Measurements from ENCODE around the gene DIP2B. TPM values are rescaled to one million over a fixed set of nuclear protein-coding genes. Genes with fewer than 3 reads are reported as not detected.

The DIP2B gene
- polyA plus RNA-seq, 1 donor: 28.1 TPM

DNA sequence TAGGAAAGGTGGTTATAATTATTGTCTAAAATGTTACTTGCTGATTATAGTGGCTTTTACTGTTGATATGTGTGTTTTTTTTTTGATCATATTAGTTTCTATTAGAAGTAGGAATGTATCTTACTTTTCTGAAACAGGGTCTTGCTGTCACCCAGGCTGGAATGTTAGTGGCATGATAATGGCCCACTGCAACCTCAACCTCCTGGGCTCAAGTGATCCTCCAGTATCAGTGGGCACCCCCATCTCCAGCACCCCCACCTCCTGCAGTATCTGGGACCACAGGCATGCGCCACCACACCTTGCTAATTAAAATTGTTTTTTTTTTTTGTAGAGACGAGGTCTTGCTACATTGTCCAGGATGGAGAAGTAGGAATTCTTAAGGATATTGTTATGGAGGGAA is 270.5 kb downstream of the DIP2B start:
- no peak for DNase-seq

DNA sequence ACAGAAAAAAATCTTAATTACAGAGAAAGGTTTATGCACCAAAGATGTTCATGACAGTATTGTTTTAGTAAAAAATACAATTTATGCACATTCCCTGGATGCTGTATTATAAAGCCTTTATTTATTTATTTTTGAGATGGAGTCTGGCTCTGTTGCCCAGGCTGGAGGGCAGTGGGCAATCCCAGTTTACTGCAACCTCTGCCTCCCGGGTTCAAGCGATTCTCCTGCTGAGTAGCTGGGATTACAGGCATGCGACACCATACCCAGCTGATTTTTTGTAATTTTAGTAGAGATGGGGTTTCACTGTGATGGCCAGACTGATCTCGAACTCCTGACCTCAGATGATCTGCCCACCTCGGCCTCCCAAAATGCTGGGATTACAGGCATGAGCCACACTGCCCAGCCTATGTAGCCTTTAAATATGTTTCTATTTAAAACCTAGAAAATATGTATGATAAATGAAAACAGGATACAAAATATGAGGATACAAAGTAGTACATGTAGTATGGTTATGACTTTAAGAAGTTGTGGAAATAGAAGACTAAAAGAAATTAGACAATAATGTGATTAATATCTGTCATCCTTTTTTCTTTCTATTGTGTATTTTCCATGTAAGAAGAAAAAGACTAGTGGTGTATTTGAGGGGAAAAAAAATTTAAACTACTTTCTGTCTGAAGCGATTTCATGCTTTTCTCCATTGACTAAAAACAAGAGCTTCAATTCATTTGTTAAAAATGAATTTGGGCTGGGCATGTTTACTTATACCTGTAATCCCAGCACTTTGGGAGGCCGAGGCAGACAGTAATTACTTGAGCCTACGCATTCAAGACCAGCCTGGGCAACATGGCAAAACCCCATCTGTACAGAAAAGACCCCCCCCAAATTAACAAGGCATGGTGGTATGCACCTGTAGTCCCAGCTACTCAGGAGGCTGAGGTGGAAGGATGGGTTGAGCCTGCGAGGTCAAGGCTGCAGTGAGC is 272.3 kb downstream of the DIP2B start:
- no peak for DNase-seq

DNA sequence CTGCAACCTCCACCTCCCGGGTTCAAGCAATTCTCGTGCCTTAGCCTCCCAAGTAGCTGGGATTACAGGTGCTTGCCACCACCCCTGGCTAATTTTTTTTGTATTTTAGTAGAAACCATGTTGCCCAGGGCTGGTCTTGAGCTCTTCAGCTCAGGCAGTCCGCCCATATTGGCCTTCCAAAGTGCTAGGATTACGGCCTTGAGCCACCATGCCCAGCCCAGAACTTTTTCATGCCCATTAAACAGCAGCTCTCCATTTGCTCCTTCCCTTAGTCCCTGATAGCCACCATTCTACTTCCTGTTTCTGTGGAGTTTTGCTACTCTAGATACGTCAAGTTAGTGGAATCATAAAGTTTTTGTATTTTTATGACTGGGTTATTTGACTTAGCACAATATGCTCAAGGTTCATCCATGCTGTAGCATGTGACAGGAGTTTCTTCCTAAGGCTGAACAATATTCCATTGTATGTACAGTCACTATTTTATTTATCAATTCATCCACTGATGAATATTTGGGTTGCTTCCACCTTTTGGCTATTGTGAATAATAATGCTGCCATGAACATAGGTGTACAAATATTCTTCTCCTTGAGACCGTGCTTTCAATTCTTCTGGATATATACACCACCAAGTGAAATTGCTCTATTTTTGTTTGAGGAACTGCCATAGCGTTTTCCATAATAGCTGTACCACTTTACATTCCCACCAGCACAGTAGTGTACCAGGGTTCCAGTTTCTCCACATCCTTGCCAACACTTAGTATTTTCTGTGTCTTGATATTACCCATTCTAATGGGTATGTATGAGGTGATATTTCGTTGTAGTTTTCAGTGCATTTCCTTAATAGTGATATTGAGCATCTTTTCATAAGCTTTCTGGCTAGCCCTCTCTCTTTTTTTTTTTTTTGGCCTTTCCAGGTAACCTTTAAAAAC is 274.1 kb downstream of the DIP2B start:
- DNase-seq: no peak

DNA sequence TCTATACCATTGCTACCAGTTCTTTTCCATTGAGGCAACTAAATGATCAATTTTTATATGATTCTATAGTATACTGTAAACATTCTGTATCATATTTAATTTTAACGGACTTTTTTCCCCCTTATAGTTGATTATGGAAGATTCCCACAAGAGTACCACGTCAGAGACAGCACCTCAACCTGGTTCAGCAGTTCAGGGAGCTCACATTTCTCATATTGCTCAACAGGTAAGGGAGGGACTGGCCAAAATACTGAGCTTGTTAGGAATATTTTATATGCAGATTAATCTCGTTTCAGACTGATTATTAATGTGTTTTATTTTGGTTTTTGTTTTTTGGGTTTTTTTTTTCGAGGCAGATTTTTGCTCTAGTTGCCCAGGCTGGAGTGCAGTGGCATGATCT is 275.2 kb downstream of the DIP2B start:
- DNase-seq: no peak

DNA sequence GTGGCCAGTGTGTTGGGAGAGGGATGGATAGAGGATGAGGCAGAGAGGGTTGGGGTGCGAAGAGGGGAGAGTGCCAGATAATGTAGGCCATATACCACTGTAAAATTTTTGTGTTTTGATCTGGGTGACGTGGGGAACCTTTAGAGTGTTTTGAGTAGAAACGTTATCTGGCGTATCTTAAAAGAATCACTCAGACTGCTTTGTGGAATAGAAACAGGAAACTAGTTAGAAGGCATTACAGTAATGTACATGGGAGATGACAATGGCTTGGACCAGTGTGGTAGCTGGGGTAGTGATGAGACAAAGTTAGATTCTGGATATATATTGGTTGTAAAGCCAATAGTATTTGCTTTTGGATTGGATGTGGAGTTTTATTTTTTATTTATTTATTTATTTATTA is 279.7 kb downstream of the DIP2B start:
- DNase-seq: no peak

DNA sequence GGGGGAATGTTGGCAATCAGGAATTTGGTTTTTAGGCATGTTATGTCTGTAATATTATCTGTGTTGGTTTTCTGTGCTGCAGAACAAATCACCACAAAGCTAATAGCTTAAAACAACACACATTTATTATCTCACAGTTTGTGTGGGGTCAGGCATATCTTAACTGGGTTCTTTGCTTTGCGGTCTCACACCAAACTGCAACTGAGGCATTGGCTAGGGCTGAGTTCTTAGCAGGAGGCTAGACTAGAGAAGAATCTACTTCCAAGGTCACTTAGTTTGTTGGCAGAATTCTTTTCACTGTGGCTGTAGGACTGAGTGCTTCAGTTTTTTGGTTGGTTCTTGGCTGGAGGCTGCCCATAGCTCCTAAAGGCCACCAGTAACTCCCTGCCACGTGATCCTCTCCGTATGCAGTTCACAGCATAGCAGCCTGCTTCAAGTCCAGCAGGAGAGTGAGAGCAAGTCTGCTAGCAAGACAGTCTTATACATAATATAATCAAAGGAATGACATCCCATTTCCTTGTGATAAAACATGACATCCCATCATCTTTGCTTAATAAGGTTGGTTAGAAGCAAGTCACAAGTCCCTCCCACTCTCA is 280.7 kb downstream of the DIP2B start:
- no peak for DNase-seq

DNA sequence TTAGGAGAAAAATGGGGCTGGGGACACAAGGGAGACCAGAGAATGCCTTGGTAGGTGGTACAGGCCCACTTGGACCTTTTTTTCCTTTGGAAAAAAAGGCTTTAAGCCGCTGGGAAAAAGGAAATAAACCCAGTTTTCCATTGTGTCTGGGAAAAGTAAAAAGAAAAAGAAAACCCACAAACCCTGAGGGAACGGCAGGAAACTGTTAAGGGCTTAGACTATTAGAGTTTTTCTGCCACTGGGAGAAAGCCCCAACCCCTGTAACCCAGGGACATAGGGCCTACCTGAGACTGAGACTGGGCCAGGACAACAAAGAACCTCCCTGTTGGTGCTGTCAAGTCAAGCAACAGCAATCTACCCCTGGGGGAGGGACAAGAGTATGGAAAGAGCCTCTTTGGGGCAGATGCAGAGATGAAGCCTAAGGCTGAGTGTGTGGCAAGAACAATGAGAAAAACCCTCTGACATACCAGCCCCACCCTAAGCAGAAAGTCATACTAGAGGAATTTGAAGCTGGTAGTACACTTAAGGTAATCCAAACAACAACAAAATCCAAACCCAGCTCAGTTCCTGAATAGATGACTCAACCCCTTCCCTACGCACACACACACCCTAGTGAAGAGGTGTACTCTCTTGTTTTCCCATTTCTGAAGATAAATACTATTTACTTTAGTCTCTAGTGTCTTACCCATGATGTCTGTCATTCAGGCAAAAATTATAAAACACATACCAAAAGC is 281.9 kb downstream of the DIP2B start:
- no peak for DNase-seq

DNA sequence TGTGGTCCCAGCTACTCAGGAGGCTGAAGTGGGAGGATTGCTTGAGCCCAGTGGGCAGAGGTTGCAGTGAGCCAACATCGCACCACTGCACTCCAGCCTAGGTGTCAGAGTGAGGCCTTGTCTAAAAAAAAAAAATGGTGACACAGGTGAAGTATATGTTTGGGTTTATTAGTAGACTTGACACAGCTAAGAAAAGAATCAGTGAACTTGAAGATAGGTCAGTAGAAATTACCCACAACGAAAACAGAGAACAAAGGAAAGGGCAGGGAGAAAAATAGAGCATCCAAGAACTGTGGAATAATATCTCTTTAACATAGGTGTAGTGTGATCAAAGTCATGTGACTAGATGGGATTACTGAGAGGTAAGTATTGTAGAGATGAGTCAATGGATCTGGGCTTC is 282.8 kb downstream of the DIP2B start:
- DNase-seq: no peak

DNA sequence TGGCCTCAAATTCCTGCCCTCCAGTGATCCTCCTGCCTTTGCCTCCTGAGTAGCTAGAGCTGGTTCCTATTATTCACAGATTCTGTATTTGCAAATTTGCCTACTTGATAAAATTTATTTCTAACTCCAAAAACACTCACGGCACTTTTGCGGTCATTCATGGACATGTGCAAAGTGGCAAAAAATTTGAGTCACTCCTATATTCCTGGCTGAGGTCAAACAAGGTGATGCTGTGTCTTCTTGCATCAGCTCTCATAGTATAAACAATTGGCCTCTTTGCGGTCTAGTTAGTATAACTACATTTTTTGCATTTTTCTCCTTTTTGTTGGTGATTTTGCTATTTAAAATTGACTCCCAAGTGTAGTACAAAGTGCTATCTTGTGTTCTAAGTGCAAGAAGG is 283.8 kb downstream of the DIP2B start:
- no peak for DNase-seq

DNA sequence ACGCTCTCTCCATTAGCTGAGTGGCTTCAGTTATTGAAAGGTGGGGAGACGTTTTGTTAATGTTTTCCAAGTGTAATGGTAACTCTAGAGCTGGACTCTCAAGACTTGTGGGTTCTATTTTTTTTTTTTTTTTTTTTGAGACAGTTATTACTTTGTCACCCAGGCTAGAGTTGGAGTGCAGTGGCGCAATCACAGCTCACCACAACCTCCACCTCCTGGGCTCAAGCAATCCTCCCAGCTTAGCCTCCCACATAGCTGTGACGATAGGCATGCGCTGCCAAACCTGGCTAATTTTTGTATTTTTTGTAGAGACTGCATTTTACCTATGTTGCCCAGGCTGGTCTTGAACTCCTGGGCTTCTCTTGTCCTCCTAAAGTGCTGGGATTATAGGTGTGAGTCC is 285.3 kb downstream of the DIP2B start:
- DNase-seq: no peak

Other genes starting within 250 kb of the DIP2B start
- 93.6 TPM for gene LIMA1, start 221.5 kb upstream of the DIP2B start, polyA plus RNA-seq (ENCODE audit: insufficient read length)
- 0.88 TPM for gene FAM186A, start 108.4 kb upstream of the DIP2B start, polyA plus RNA-seq (ENCODE audit: insufficient read length)
- gene LARP4, start 104.1 kb upstream of the DIP2B start, polyA plus RNA-seq (ENCODE audit: insufficient read length): 49.9 TPM